IPS-NIHi7 (cell line): ENCODE results near the gene TMEM114.

Experiments used
- DNase-seq: peaks from one replicate; pipeline ENCODE4 v3.0.0; 2012; ENCODE audit warnings: mixed read lengths; ENCODE audit errors: extremely low spot score

The TMEM114 gene

DNA sequence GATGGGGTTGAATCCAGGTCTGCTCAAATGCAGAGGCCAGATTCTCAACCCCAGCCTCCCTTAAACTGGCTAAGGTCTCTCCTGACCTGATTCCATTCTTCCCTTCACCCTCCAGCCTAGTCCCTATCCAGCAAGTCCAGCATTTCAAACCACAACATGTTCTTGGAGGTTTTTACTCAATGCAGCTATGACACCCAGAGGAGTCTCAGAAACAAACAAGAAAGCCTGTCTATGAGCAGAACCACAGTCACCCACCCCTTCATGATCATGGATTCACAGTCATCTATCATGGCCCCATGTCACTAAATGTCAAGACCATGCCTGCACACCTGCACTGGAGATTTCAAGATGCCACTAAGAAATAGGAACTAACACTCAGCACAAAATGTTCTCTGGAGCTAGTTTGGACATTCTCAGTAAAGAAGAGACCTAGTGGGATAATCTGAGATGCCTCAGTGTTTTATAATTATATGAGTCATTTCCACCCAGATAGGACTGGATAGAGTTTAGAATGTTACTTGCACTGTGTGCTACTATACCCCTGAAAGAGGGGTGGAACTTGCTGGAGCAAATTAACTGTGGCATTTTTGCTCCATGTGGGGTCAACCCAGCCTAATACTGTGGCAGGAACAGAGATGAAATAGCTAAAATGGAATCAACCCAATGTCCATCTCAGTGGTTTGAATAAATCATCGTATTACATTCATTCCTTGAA is 21.7 kb upstream of the TMEM114 start:
- DNase-seq, result no peak

DNA sequence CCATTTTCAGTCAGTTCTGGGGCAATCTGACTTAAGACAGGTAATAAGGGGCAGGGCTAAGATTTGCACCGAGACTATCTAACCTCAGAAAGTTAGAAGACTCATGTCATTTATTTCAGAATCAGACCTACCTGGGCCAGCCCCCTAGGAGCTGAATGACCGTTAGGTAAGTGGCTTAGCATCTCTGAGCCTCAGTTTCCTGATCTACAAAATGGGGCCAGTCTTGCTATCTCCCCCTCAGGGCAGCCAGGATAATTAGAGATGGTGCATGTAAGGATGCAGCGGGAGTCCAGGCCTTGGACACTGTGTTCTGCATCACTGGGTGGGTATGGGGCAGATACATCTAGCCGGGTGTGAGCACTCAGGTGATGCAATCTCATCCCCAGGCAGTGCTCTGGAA is 20.8 kb upstream of the TMEM114 start:
- DNase-seq, result no peak

DNA sequence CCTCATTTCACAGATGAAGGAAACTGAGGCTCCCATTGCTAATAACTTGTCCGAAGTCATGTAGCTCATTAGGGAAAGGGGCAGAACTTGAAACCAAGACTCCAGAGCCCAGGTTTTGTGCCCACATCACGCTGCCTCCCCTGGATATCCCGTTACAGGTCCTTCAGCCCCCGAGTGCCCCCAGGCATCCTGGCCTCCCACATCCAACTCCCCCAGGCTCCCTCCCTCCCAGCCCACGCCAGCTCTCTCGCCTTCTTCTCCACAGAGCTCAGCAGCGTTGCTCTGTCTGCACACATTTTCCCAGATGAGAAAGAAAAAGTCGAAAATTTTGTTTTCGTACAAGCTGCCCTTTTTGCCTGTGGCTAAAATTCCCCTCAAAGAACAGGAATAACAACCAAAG is 16.9 kb upstream of the TMEM114 start:
- DNase-seq, result no peak

DNA sequence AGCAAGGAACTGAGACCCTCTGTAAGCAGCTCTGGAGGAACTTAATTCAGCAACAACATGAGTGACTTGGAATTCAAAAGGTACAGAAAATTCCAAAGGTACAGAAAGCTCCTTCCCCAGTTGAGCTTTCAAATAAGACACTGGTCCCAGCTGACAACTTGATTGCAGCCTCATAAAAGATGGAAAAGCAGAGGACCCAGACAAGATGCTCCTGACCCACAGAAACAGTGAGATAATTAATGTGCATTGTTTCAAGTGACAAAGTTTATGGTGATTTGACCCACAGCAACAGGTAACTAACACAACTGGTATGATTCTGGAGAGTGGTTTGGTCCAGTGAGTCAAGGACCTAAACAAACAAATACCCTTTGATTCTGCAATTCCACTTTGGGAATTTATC is 15.2 kb upstream of the TMEM114 start:
- no peak for DNase-seq

DNA sequence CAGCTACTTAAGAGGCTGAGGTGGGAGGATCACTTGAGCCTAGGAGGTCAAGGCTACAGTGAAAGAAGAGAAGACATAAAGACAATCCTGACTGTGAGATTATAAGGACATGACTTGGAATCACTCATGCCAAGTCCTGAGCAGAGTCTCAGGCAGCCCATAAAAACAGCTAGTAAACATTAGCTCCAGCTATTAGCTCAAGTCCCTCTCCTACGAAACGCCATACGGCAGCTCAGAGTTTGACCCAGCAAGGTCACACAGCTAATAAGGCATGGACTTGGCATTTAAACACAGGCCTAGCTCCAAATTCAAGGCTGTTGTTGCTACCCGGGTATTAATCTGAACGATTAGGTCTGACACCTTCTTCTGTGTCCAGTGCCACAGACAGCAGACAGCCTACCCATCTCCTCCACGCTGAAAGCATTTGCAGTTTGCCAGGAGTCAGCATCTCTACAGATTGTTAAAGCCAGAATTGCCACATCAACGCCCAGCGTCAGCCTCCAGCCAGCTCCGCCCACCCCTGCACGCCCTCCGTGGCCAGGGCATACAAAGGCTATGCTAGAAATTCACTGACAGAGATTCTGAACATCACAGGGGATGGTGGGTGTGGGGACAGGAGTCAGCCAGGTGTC is 9.9 kb upstream of the TMEM114 start:
- no peak for DNase-seq

DNA sequence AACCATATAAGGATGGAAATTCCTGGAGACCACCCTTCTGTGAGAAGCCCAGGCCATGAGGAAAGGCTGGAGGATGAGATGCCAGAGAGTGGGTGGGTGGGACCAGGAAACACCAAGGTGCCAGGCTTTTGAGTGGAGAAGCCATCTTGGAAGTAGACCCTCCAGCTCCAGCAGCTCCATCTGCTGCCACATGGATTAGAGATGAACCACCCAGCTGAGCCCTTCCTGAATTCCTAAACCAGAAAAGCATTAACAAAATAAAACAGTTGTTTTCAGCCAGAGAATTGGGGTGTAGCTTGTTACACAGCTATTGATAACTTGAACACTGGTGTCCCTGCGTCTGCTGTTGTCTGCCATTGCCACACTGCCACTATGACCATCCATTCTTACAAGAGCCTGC is 6.3 kb upstream of the TMEM114 start:
- no peak for DNase-seq

DNA sequence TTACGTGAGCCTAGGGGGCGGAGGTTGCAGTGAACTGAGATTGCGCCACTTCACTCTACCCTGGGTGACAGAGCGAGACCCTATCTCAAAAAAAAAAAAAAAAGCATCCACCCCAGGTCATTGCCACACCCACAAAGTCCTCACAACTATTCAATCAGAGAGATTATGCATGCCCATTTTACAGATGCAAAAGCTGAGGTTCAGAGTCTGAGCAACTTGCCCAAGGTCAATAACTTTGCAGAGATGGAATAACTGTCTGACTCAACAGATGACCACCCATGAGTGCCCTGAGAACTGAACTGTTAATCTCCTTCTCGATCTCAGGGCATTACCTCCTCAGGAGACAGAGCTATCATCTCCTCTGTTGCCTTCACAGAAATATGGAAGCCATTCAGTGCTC is 5.5 kb upstream of the TMEM114 start:
- no peak for DNase-seq

DNA sequence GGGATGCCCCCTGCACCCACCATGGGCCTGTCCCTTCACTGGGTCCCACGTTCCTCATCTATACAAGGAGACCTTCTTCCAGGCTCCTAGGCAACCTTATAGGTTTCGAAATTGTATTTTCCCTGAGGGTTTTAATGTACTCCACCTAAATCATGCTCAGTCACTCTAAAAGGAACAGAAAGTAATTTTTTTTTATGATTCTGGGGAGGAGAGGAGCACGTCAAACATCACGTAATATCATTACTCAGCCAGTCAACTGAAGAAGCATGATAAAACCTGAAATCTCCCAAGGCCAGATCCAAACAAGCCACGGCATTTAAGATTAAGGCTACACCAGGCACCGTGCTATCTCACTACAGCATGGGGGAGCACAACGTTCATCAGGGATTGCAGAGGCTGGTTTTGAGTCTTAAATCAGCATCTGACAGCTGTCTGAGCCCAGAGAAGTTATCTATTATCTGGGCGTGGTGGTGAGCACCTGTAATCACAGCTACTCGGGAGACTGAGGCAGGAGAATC is 3.9 kb upstream of the TMEM114 start:
- DNase-seq, result no peak

DNA sequence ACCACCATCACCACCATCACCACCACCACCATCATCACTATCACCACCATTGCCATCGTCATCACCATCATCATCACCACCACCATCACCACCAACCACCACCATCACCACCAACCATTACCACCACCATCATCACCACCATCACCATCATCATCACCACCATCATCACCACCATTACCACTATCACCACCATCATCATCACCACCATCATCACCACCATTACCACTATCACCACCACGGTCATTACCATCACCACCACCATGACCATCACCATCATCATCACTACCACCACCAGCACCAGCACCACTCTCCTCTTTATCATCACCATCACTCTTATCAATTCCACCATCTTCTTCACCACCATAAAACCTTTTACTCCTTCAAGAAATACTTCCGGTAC is 1.1 kb upstream of the TMEM114 start:
- DNase-seq, result no peak

DNA sequence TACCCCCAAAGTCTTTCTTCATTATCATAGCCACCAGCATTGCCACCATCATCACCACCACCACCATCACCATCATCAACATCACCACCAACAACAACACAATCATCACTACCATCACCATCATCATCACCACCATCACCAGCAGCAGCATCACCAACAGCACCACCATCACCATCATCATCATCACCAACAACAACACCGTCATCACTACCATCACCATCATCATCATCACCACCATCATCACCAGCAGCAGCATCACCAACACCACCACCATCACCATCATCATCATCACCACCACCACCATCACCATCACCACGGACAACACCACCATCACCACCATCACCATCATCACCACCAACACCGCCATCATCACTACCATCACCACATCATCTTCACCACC is 500 bp upstream of the TMEM114 start:
- no peak for DNase-seq

DNA sequence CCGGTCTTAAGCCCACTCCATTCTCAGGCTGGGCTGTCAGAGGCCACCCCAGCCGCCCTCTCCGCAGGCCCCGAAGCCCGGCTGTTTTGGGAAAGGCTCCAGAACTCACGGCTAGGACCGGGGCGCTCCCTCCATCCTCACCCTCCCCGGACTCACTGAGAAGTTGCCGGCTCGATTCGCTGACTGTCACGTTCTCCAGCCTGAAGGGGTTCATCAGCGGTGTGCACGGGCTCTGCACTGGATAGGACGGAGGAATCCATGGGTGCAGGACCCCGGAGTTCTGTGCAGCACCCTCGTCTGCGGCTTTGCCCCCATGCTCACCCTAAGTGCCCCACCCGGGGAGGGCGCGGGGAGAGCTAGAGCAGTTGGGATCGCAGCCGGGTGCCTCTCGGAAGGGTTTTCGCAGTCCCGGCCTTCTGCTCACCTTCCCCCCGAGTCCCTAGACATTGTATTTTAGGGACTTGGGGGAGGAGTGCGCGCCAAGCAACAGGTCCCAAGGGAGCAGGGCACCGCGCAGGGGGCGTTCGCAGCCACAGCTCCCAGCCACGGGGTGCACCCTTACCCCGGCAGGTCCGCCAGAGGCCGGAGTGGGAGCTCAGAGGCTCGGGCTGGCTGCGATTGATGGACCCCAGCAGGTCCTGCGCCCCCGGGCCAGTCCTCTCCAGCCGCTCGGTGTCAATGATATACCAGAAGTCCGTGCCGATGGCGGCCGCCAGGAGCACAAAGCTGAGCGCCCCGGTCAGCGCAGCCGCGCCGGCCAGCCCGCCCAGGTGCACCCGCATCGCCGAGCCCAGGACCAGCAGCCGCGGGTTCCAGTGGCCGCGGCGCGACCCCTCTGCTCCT is 1.0 kb downstream of the TMEM114 start:
- peak; percentile 59 for DNase-seq

DNA sequence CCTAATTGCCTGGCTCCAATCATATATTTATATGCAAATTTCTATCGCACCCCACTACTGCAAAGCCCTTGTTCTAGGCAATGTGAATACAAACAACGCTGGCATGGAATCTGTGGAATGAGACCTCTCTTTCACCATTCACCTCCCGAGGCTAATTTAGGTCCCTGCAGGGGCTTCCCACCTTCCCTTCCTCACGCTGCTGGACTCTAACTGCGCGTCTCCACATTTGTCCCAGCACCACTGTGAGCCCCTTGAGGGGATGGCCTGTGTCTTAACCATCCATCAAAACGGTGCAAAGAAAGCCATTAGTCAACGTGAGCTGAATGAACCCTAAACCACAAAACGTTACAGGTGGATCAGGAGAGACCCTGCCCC is 1.6 kb downstream of the TMEM114 start:
- DNase-seq, result peak; percentile 48

DNA sequence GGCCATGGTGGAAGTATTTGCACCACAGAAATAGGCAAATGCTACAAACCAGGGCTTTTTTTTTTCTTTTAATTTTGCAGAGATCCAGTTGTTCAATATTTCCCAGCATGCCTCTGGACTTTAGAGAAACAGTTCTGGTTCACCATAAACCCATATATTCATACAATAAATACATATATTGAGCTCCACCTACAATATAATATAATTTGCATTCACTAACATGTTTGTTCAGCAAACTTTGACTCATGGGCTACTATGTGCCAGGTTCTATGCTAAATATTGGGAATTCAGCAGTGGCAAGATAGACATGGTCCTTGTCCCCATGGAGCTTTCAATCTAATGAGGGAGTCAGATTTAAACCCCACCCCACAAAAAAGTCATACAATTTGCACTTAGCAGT is 3.2 kb downstream of the TMEM114 start:
- no peak for DNase-seq

DNA sequence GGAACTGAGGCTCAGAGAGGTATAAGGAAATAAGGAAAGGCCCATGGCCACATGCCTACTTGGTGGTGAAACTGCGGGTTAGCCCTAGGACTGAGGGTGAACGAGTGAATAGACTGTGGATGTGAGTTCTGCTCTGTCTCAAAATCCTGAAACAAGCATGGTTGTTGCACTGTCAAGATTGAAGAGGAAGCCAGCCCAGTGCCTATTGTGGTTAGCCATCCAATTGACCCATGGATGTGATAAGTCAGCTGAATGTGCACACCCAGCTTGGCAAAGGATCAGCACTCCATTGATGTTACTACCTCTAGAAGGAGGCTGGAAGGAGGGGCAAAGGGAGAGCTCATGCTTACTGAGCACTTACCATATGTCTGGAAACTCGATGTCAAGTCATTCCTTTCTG is 4.5 kb downstream of the TMEM114 start:
- DNase-seq, result no peak

DNA sequence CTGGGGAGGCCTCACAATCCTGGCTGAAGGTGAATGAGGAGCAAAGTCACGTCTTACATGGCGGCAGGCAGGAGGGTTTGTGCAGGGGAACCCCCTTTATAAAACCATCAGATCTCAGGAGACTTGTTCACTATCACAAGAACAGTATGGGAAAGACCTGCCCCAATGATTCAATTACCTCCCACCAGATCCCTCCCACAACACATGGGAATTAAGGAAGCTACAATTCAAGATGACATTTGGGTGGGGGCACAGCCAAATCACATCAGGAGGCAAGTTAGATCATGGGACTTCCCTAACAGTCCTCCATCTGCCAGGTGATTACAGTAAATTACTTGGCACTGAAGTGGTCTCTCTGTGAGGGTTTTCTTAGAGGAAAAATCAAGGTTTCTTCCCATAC is 5.3 kb downstream of the TMEM114 start:
- DNase-seq, result no peak

DNA sequence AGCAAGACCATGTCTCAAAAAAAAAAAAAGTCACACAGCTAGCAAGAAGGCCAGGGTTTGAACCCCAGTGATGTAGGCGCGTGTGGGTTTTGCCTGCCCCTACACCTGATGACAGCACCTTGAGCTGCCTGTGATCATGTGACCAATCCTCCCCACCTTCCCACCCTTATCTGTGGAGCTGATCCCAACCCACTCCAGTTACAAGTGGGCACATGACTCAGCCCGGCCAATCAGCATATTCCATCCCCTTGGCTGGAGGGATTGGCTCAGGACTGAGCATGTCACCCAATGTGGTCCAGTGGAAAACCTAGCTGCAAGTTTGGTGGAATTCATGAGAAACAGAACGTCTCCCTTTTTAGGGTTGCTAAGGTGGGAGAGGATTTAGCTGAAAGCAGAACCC is 6.6 kb downstream of the TMEM114 start:
- peak; percentile 65 for DNase-seq

DNA sequence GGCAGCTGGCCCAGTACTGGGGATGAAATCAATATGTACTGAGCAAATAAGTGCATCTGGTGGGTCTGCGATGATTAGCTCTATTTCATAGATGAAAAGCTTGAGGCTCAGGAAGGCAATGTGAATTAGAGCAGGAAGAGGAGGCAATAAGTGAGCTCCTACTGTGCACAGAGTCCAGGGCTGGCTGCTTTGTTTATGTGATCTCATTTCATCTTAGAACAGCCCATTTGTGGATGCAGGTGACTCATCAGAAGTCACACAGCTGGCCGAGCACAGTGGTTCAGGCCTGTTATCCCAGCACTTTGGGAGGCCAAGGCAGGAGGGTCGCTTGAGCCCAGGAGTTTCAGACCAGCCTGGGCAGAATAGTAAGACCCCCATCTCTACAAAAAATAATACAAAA is 7.1 kb downstream of the TMEM114 start:
- no peak for DNase-seq

DNA sequence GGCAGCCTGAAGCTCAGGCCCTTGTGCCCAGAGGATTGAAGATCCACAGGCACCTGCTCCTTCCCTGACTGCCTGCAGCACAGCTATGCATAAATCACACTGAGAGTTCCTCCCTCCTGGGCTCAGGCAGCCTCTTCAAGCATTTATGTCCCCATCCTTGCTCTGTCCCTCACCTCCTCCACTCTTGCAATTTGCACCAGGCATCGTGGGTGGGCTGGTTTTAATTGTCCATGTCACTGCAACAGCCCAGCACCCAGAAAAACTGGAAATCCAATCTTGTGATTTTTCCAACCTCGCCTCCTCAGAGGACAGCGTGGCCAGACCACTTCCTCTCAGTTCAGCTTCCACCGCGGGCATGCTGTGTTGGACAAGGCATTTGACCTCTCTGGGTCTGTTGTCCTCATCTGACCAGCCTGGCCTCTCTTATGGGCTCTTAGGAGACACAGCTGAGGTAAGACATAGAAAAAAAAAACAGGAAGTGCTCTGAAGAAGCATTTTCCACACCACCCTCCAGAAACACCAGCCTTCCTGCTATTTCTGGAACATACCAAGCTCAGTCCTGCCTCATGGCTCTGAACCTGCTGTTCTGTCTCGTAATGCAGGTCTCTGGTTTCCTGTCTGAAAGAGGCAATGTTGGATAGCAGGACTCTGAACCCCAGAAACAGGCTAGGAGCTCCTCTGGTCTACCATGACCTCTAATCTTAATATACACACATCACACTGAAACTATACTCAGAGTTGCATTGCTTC is 8.3 kb downstream of the TMEM114 start:
- DNase-seq, result no peak

DNA sequence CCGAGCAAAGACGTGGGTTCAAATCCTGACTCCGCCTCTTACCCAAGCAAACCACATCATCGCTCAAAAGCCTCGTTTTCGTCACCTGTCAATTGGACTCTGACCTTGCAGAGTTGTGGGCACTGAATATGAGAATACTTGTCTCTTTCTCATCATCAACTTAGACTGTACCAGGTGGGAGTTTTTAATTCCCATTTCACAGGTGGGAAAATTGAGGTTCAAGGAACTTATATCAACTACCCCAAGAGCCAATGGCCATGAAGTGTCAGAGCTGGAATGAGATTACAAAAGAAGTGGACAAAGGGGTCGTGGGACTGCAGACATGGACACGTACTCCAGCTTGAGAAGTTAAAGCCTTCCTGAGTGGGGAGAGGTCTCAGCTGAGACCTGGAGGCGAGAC is 10.8 kb downstream of the TMEM114 start:
- no peak for DNase-seq

DNA sequence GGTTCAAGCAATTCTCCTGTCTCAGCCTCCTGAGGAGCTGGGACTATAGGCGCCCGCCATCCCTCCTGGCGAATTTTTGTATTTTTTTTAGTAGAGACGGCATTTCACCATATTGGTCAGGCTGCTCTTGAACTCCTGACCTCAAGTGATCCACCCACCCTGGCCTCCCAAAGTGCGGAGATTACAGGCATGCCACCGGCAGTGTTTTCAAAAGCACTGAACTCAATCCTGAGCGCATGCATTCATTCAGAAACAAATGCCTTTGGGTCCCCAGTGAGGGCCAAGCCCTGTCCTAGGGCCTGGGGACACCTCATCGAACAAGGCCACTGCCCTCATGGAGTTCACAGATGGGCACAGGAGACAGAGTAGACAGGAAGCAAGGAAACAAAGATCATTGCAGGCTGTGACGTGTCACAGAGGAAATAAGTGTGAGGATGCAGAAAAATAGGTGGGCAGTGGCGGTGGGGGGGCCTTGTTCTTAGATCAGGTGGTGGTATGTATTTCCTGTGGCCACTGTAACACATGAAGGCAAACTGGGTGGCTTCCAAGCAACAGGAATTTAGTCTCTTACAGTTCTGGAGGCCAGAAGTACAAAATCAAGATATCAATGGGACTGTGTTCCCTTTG is 12.5 kb downstream of the TMEM114 start:
- DNase-seq, result no peak

DNA sequence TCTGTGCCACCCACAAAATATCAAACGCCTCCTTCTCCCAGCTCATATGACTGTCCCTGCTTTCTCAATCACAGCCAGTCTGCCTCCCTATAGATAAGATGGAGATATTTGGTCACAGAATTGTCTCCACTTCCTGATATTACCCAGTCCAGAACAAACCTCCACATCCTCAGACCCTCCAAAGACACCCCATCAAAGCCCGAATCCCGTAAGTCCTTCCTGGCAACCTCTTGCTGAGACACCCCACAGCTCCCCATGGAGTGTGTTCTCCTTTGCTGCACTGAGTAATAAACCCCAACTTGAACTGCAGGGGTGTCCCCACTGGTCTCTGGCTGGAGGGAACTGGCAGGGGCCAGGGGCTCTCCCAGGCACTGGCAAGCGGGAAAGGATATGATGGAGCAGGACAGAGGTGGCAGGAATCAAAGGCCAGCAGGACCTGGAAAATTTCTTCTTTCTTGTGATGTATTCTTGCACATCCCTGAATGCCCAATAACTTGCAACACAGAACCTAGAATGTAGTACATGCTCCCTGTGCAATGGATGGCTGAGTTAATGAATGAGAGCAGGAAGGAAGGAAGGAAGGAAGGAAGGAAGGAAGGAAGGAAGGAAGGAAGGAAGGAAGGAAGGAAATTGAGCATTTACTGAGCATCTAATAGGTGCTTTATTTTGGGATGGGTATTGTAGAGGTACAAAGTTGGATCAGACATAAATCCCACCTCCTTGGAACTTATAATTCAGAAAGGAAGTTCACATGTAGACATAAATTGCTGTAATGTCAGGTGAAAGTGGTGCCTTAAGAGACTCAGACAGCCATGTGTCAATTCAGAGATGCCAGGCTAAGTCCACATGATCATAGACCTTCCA is 13.9 kb downstream of the TMEM114 start:
- DNase-seq, result no peak
